ENCODE data around the gene TLCD1.

GRCh38 chr17:28740406-28741357 is 14.6 kb upstream of the TLCD1 start:
- TF ChIP-seq SAP30 (IDR thresholded peaks at IDR 0.05; ENCODE audit: insufficient read depth, insufficient replicate concordance, low read length) (no peak), CREB1 (IDR thresholded peaks at IDR 0.05) (no peak), EZH2 (IDR thresholded peaks at IDR 0.05; ENCODE audit: low read depth, low read length, severe bottlenecking) (no peak), USF2 (IDR thresholded peaks at IDR 0.05; ENCODE audit: low read length) (no peak), POLR2AphosphoS5 (IDR thresholded peaks at IDR 0.05; ENCODE audit: low read depth, low read length) (no peak), POLR2A (IDR thresholded peaks at IDR 0.05; ENCODE audit: control extremely low read depth in 1 of 2, low read depth in 2 of 2, low read length in 2 of 2) (no peak), ATF3 (IDR thresholded peaks at IDR 0.05; ENCODE audit: insufficient read depth, low read depth, low read length) (no peak), CTCF (IDR thresholded peaks at IDR 0.05; ENCODE audit: control extremely low read depth in 1 of 3, insufficient read depth in 1 of 3, low read depth in 1 of 3, low read length in 3 of 3) (no peak), RAD21 (IDR thresholded peaks at IDR 0.05 in 1 of 2, conservative IDR thresholded peaks at IDR 0.05 in 1 of 2; ENCODE audit: low read depth in 2 of 2, low read length in 2 of 2) (no peak), YY1 (IDR thresholded peaks at IDR 0.05; ENCODE audit: low read depth, low read length) (no peak), TAF7 (optimal IDR thresholded peaks at IDR 0.05; ENCODE audit: borderline replicate concordance, low read depth, low read length) (no peak), JUN (IDR thresholded peaks at IDR 0.05; ENCODE audit: low read depth, low read length) (no peak), SUZ12 (IDR thresholded peaks at IDR 0.05; ENCODE audit: low read length) (no peak), MAX (IDR thresholded peaks at IDR 0.05) (no peak)
